ENCODE data around the gene CPA2.

GRCh38 chr7:130268463-130269317, 2.0 kb downstream of the CPA2 start:
- TF ChIP-seq YY1 (IDR thresholded peaks at IDR 0.05; ENCODE audit: insufficient read depth, insufficient read length) = no peak
- no peak for TF ChIP-seq ZNF274 (IDR thresholded peaks at IDR 0.05; ENCODE audit: low read depth, low read length)
- no peak for TF ChIP-seq SUZ12 (IDR thresholded peaks at IDR 0.05; ENCODE audit: extremely low read depth, insufficient read depth, insufficient read length)
